Activated naive CD4-positive, alpha-beta T cell treated with anti-CD3 and anti-CD28 coated beads, Interleukin-2, amount 50 U/mL, for 16 hours (primary cell): ENCODE results near the gene FARS2.

Source experiments
- DNase-seq: peaks from one replicate; pipeline ENCODE4 v3.0.0-alpha.2; 2020

FARS2 gene

GRCh38 chr6:5331845-5332442 is 70.6 kb downstream of the FARS2 start:
- DNase-seq, result no peak

GRCh38 chr6:5333658-5334057 is 72.3 kb downstream of the FARS2 start:
- no peak for DNase-seq

GRCh38 chr6:5334341-5334740 is 73.0 kb downstream of the FARS2 start:
- DNase-seq, result no peak

- DNase-seq, result no peak
Measured at GRCh38 chr6:5335020-5335419, 73.7 kb downstream of the FARS2 start.

GRCh38 chr6:5337573-5337972 is 76.3 kb downstream of the FARS2 start:
- DNase-seq, result no peak

GRCh38 chr6:5338177-5338960 is 77.1 kb downstream of the FARS2 start:
- DNase-seq, result no peak

GRCh38 chr6:5339786-5340185 is 78.5 kb downstream of the FARS2 start:
- no peak for DNase-seq

- no peak for DNase-seq
Measured at GRCh38 chr6:5341845-5342244, 80.5 kb downstream of the FARS2 start.

- no peak for DNase-seq
Measured at GRCh38 chr6:5343998-5344397, 82.7 kb downstream of the FARS2 start.

- no peak for DNase-seq
Measured at GRCh38 chr6:5345324-5345723, 84.0 kb downstream of the FARS2 start.

- no peak for DNase-seq
Measured at GRCh38 chr6:5351552-5352210, 90.4 kb downstream of the FARS2 start.

GRCh38 chr6:5353971-5354370 is 92.7 kb downstream of the FARS2 start:
- DNase-seq, result no peak

GRCh38 chr6:5357486-5357885 is 96.2 kb downstream of the FARS2 start:
- DNase-seq, result no peak

- no peak for DNase-seq
Measured at GRCh38 chr6:5359417-5359816, 98.1 kb downstream of the FARS2 start.

GRCh38 chr6:5361396-5361795 is 100.1 kb downstream of the FARS2 start:
- DNase-seq, result no peak

- no peak for DNase-seq
Measured at GRCh38 chr6:5365436-5366195, 104.3 kb downstream of the FARS2 start.

- DNase-seq, result no peak
Measured at GRCh38 chr6:5366941-5367340, 105.6 kb downstream of the FARS2 start.

- DNase-seq, result no peak
Measured at GRCh38 chr6:5367510-5367909, 106.2 kb downstream of the FARS2 start.

GRCh38 chr6:5373430-5373829 is 112.1 kb downstream of the FARS2 start:
- DNase-seq, result no peak

GRCh38 chr6:5378331-5378730 is 117.0 kb downstream of the FARS2 start:
- DNase-seq, result no peak

- no peak for DNase-seq
Measured at GRCh38 chr6:5379647-5380242, 118.4 kb downstream of the FARS2 start.

GRCh38 chr6:5383856-5384255 is 122.5 kb downstream of the FARS2 start:
- no peak for DNase-seq

GRCh38 chr6:5384276-5384675 is 123.0 kb downstream of the FARS2 start:
- no peak for DNase-seq
